SU-DHL-6 (cell line): ENCODE data around the gene PCDH18.

Experiments used
- H2AFZ ChIP-seq: fragments of 200-600 bp; sonication (generic); 2 replicates; pipeline ENCODE4 v1.6.1; 2014; ENCODE audit warnings: low read depth, mild to moderate bottlenecking, moderate library complexity, mixed read lengths, antibody characterized with exemption, low read length; ENCODE audit not compliant: severe bottlenecking
- H3F3A ChIP-seq: fragments of 200-600 bp; shearing (Covaris generic); 2 replicates; pipeline ENCODE4 v1.6.0; 2016; ENCODE audit warnings: antibody characterized with exemption, mild to moderate bottlenecking; ENCODE audit not compliant: insufficient read depth
- H3K27ac ChIP-seq: fragments of 200-600 bp; sonication (generic); 2 replicates; pipeline ENCODE4 v1.5.1; 2016; ENCODE audit warnings: low read depth, mild to moderate bottlenecking, low read length, moderate library complexity, mixed read lengths
- H3K27me3 ChIP-seq: fragments of 200-600 bp; sonication (generic), shearing (Covaris generic); 2 replicates; pipeline ENCODE4 v1.6.0; 2014; ENCODE audit warnings: mild to moderate bottlenecking, low read length
- H3K36me3 ChIP-seq: fragments of 200-600 bp; sonication (generic); 2 replicates; pipeline ENCODE4 v1.6.1; 2014; ENCODE audit warnings: mild to moderate bottlenecking, low read length, mixed read lengths
- H3K4me2 ChIP-seq: fragments of 300-600, 200-600 bp; shearing (Covaris generic), sonication (generic); 2 replicates; pipeline ENCODE4 v1.6.0; 2014; ENCODE audit warnings: low read length, low read depth, mild to moderate bottlenecking; ENCODE audit not compliant: poor library complexity, severe bottlenecking
- H3K4me3 ChIP-seq: fragments of 200-600 bp; sonication (generic); 2 replicates; pipeline ENCODE4 v1.5.1; 2014; ENCODE audit warnings: antibody characterized with exemption, low read length, mild to moderate bottlenecking, mixed read lengths; ENCODE audit not compliant: insufficient read depth, poor library complexity, severe bottlenecking
- H3K79me2 ChIP-seq: fragments of 200-600 bp; sonication (generic); 2 replicates; pipeline ENCODE4 v1.6.1; 2014; ENCODE audit warnings: mild to moderate bottlenecking, low read length, moderate library complexity; ENCODE audit not compliant: insufficient read depth
- H3K9ac ChIP-seq: fragments of 200-600 bp; sonication (generic); 2 replicates; pipeline ENCODE4 v1.7.0; 2014; ENCODE audit warnings: mild to moderate bottlenecking, low read length
- H3K9me2 ChIP-seq: fragments of 200-600 bp; sonication (generic); replicated peaks from 2 replicates; pipeline ENCODE4 v1.6.1; 2014; ENCODE audit warnings: low read length; ENCODE audit not compliant: insufficient read depth
- H3K9me3 ChIP-seq: fragments of 200-600 bp; sonication (generic); 2 replicates; pipeline ENCODE4 v1.6.1; 2014; ENCODE audit warnings: low read length, mixed read lengths; ENCODE audit not compliant: insufficient read depth
- H4K20me1 ChIP-seq: fragments of 200-600 bp; sonication (generic); 2 replicates; pipeline ENCODE4 v1.6.1; 2014; ENCODE audit warnings: low read depth, mild to moderate bottlenecking, antibody characterized with exemption, low read length, moderate library complexity, mixed read lengths
- EZH2phosphoT487 ChIP-seq: fragments of 200-600 bp; sonication (generic), shearing (Covaris generic); conservative IDR thresholded peaks from 2 replicates; pipeline ENCODE4 v1.6.1; 2018; ENCODE audit warnings: mild to moderate bottlenecking, antibody characterized with exemption, low read length, moderate library complexity, mixed read lengths
- TF ChIP-seq, protein P1 (sequence below): fragments of 200-600 bp; sonication (generic); IDR thresholded peaks from one replicate; pipeline ENCODE4 v1.5.1; 2017; ENCODE audit warnings: antibody characterized with exemption, mild to moderate bottlenecking, low read length, moderate library complexity; ENCODE audit not compliant: insufficient read depth, poor library complexity, severe bottlenecking

PCDH18 gene

GRCh38 chr4:137543648-137544047 lies 11.4 kb upstream of the PCDH18 start:
- Histone ChIP-seq H3K4me3 (no peak overlapping the region), H3K27me3 (no peaks in the 10 kb centered on the region), H4K20me1 (no peaks in the 10 kb centered on the region), H3K79me2 (no peaks in the 10 kb centered on the region), H3K9me3 (no peaks in the 10 kb centered on the region), H3K9ac (no peak overlapping the region), H2AFZ (no peak overlapping the region), H3K36me3 (no peaks in the 10 kb centered on the region), H3K9me2 (no peaks in the 10 kb centered on the region), H3F3A (no peaks in the 10 kb centered on the region), H3K4me2 (no peak overlapping the region), H3K27ac (no peak overlapping the region)
- TF ChIP-seq, protein P1, sequence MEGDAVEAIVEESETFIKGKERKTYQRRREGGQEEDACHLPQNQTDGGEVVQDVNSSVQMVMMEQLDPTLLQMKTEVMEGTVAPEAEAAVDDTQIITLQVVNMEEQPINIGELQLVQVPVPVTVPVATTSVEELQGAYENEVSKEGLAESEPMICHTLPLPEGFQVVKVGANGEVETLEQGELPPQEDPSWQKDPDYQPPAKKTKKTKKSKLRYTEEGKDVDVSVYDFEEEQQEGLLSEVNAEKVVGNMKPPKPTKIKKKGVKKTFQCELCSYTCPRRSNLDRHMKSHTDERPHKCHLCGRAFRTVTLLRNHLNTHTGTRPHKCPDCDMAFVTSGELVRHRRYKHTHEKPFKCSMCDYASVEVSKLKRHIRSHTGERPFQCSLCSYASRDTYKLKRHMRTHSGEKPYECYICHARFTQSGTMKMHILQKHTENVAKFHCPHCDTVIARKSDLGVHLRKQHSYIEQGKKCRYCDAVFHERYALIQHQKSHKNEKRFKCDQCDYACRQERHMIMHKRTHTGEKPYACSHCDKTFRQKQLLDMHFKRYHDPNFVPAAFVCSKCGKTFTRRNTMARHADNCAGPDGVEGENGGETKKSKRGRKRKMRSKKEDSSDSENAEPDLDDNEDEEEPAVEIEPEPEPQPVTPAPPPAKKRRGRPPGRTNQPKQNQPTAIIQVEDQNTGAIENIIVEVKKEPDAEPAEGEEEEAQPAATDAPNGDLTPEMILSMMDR = no peak
- no peak for TF ChIP-seq EZH2phosphoT487

GRCh38 chr4:137543198-137543597 lies 10.9 kb upstream of the PCDH18 start:
- Histone ChIP-seq H2AFZ (no peak overlapping the region), H3K4me2 (no peak overlapping the region), H3K27me3 (no peaks in the 10 kb centered on the region), H3K36me3 (no peaks in the 10 kb centered on the region), H3K9me2 (no peaks in the 10 kb centered on the region), H3K9me3 (no peaks in the 10 kb centered on the region), H3K4me3 (no peak overlapping the region), H3F3A (no peaks in the 10 kb centered on the region), H4K20me1 (no peaks in the 10 kb centered on the region), H3K27ac (no peak overlapping the region), H3K79me2 (no peaks in the 10 kb centered on the region), H3K9ac (no peak overlapping the region)
- TF ChIP-seq, protein P1 = no peak
- TF ChIP-seq EZH2phosphoT487 = no peak

GRCh38 chr4:137541876-137542646 lies 9.8 kb upstream of the PCDH18 start:
- H4K20me1 ChIP-seq = no peaks in the 10 kb centered on the region
- H3K9me2 ChIP-seq = no peaks in the 10 kb centered on the region
- H3K27me3 ChIP-seq = no peaks in the 10 kb centered on the region
- no peaks in the 10 kb centered on the region for H3K36me3 ChIP-seq
- H3K79me2 ChIP-seq = no peaks in the 10 kb centered on the region
- H3F3A ChIP-seq = no peaks in the 10 kb centered on the region
- no peak overlapping the region for H3K27ac ChIP-seq
- no peak overlapping the region for H3K4me3 ChIP-seq
- H3K9ac ChIP-seq = no peak overlapping the region
- H2AFZ ChIP-seq = no peak overlapping the region
- H3K9me3 ChIP-seq = no peaks in the 10 kb centered on the region
- TF ChIP-seq EZH2phosphoT487 = no peak
- TF ChIP-seq, protein P1 = no peak
- H3K4me2 ChIP-seq = no peak overlapping the region
